Endothelial cell of umbilical vein (primary cell): ENCODE results near the gene PRKG1.

Source experiments
- CTCF ChIP-seq, 2 donors: IDR thresholded peaks; 1 replicate in 1 of 2; 2 replicates in 1 of 2; pipeline ENCODE4 v1.5.1; 2011; ENCODE audit warnings: low read length in 2 of 2, mild to moderate bottlenecking in 2 of 2, moderate library complexity in 2 of 2, control low read depth in 1 of 2, inconsistent platforms in 1 of 2, low read depth in 1 of 2; ENCODE audit not compliant: insufficient read depth in 1 of 2; ENCODE audit errors: extremely low read depth in 1 of 2
- EZH2 ChIP-seq: IDR thresholded peaks from 2 replicates; pipeline ENCODE4 v1.6.1; 2012; ENCODE audit warnings: borderline replicate concordance, low read depth, mild to moderate bottlenecking, moderate library complexity, low read length, inconsistent platforms; ENCODE audit not compliant: severe bottlenecking
- POLR2A ChIP-seq: IDR thresholded peaks from 2 replicates; pipeline ENCODE4 v1.6.1; 2012; ENCODE audit warnings: low read depth, mild to moderate bottlenecking, control low read depth, low read length
- POLR2AphosphoS5 ChIP-seq: IDR thresholded peaks from 2 replicates; pipeline ENCODE4 v1.6.1; 2012; ENCODE audit warnings: low read depth, mild to moderate bottlenecking, control low read depth, low read length, moderate library complexity; ENCODE audit not compliant: insufficient read depth

GRCh38 chr10:51389415-51390321, 315.4 kb downstream of the PRKG1 start:
- TF ChIP-seq POLR2AphosphoS5 (no peak), CTCF (IDR thresholded peaks at IDR 0.05; ENCODE audit: extremely low read depth in 1 of 2, insufficient read depth in 1 of 2, low read depth in 1 of 2, low read length in 2 of 2) (peak; percentile 79 to 85), POLR2A (no peak), EZH2 (no peak)
